ENCODE measurements around the gene TSHZ2.
"Not testable (repeated sequence)": the region's sequence is repeated elsewhere in the genome, so short reads cannot be mapped to it uniquely, and the experiment has no call there.

TSHZ2 gene

DNA sequence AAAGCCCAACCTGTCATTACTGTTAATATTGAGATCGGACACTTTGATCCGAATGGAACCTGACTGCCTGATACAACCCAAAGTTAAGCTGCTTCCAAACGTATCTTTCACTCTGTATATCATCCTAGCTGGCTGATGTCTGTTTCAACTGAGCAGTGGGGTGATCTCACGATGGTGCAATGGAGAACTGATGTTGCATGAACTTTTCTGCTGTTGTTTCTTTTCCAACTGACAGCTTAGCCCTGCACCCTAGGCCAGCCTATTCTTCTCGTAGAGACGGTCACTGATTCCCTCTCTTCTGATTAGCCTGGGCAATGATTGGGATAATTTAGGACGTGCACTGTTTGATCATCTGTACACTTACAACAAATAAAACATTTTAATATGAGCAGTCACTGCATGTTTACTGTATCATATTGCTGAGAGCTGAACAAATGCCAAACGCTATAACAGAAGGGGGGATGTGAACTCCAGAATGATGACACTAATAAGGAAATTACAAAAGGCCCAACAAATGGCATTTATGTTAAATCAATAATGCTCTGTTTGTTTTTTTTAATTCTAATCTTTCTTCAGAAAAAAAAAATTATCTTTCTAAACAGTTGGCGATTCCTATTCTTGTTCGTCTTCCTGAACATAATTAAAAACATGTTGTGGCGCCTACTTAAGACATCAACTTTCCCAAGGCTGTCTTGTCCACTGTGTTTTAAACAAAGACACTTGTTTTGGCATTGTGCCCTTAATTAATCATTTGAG, 436.7 kb downstream of the TSHZ2 start:
- H3K4me1 ChIP-seq (ENCODE audit: insufficient read depth, insufficient read length), result peaks cover 9% of the 10 kb centered on the region
- H3K36me3 ChIP-seq (ENCODE audit: insufficient read depth, insufficient read length, low read length), result no peaks in the 10 kb centered on the region
- no peak overlapping the region for H3K4me3 ChIP-seq (ENCODE audit: insufficient read length, low read depth)
- H3K9me3 ChIP-seq (ENCODE audit: insufficient read depth, low read length), result no peaks in the 10 kb centered on the region
- DNase-seq (ENCODE audit: low read depth, low spot score), result no peak
- no peak overlapping the region for H3K9ac ChIP-seq (ENCODE audit: insufficient read length, low read depth)
- peaks cover 6% of the 10 kb centered on the region for H3K27me3 ChIP-seq (ENCODE audit: insufficient read depth, insufficient read length)
- TF ChIP-seq YY1 (IDR thresholded peaks at IDR 0.05; ENCODE audit: insufficient read depth, insufficient read length) (no peak), SUZ12 (IDR thresholded peaks at IDR 0.05; ENCODE audit: extremely low read depth, insufficient read depth, insufficient read length) (no peak), ZNF274 (IDR thresholded peaks at IDR 0.05; ENCODE audit: low read depth, low read length) (no peak)

DNA sequence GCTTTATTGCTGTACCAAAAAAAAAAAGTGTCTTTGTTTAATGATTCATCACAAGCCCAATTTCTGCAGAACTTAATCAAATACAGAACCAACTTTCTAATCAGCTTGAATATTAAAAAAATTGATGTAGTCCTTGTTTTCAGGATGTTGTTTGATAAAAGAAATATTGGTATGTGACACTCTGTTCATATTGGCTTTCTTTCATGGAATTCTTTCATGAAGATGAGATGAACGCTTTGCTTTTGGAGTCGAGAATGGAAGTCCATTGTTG, 437.2 kb downstream of the TSHZ2 start:
- peaks cover 9% of the 10 kb centered on the region for H3K4me1 ChIP-seq (ENCODE audit: insufficient read depth, insufficient read length)
- H3K4me3 ChIP-seq (ENCODE audit: insufficient read length, low read depth), result no peak overlapping the region
- TF ChIP-seq SUZ12 (IDR thresholded peaks at IDR 0.05; ENCODE audit: extremely low read depth, insufficient read depth, insufficient read length) (no peak), YY1 (IDR thresholded peaks at IDR 0.05; ENCODE audit: insufficient read depth, insufficient read length) (no peak), ZNF274 (IDR thresholded peaks at IDR 0.05; ENCODE audit: low read depth, low read length) (no peak)
- no peak for DNase-seq (ENCODE audit: low read depth, low spot score)
- H3K9ac ChIP-seq (ENCODE audit: insufficient read length, low read depth), result no peak overlapping the region
- no peaks in the 10 kb centered on the region for H3K9me3 ChIP-seq (ENCODE audit: insufficient read depth, low read length)
- peaks cover 6% of the 10 kb centered on the region for H3K27me3 ChIP-seq (ENCODE audit: insufficient read depth, insufficient read length)
- no peaks in the 10 kb centered on the region for H3K36me3 ChIP-seq (ENCODE audit: insufficient read depth, insufficient read length, low read length)

DNA sequence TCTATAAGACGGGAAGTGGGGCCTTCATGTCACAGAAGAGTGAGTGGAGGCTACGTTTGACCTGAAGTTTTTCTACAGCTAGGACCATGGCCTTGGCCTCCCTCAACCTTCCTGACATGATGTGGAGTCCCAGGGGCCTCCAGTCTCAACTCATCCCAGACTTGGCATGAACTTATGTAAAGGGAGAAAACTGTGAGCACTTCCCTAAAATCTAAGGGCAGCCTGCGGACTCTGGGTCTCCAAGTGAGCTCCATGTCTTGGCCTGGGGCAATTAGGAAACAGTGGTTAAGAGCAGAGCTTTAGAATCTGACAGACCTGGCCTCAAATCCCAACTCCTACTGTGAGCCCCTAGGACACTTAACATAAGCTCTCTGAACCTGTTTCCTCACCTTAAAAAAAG, 439.0 kb downstream of the TSHZ2 start:
- peaks cover 6% of the 10 kb centered on the region for H3K27me3 ChIP-seq (ENCODE audit: insufficient read depth, insufficient read length)
- no peak for TF ChIP-seq YY1 (IDR thresholded peaks at IDR 0.05; ENCODE audit: insufficient read depth, insufficient read length)
- no peaks in the 10 kb centered on the region for H3K36me3 ChIP-seq (ENCODE audit: insufficient read depth, insufficient read length, low read length)
- H3K9ac ChIP-seq (ENCODE audit: insufficient read length, low read depth), result no peak overlapping the region
- H3K4me3 ChIP-seq (ENCODE audit: insufficient read length, low read depth), result no peak overlapping the region
- no peaks in the 10 kb centered on the region for H3K9me3 ChIP-seq (ENCODE audit: insufficient read depth, low read length)
- DNase-seq (ENCODE audit: low read depth, low spot score), result no peak
- H3K4me1 ChIP-seq (ENCODE audit: insufficient read depth, insufficient read length), result peaks cover 9% of the 10 kb centered on the region

DNA sequence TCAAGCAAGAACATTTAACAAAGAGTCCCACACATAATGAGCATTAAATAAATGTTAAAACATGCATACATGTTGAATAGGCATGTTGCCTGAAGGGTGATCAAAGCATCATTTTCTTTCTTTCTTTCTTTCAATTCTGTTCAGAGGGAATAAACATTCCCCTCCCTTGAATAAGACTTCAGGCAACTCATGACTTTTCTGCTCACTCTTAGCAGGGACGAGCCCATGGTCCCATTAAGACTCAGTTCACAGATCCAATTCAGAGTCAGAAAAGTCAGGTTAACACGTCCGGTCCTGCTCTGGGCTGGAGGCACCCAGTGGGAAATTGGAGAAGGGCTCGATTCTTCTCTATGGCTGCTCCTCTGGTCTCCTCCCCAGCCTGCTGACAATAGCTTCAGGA, 439.7 kb downstream of the TSHZ2 start:
- Histone ChIP-seq H3K4me1 (ENCODE audit: insufficient read depth, insufficient read length) (peaks cover 9% of the 10 kb centered on the region), H3K9me3 (ENCODE audit: insufficient read depth, low read length) (no peaks in the 10 kb centered on the region), H3K9ac (ENCODE audit: insufficient read length, low read depth) (no peak overlapping the region), H3K27me3 (ENCODE audit: insufficient read depth, insufficient read length) (peaks cover 6% of the 10 kb centered on the region), H3K36me3 (ENCODE audit: insufficient read depth, insufficient read length, low read length) (no peaks in the 10 kb centered on the region), H3K4me3 (ENCODE audit: insufficient read length, low read depth) (no peak overlapping the region)
- no peak for DNase-seq (ENCODE audit: low read depth, low spot score)
- TF ChIP-seq ZNF274 (IDR thresholded peaks at IDR 0.05; ENCODE audit: low read depth, low read length) (no peak), SUZ12 (IDR thresholded peaks at IDR 0.05; ENCODE audit: extremely low read depth, insufficient read depth, insufficient read length) (no peak), YY1 (IDR thresholded peaks at IDR 0.05; ENCODE audit: insufficient read depth, insufficient read length) (no peak)

DNA sequence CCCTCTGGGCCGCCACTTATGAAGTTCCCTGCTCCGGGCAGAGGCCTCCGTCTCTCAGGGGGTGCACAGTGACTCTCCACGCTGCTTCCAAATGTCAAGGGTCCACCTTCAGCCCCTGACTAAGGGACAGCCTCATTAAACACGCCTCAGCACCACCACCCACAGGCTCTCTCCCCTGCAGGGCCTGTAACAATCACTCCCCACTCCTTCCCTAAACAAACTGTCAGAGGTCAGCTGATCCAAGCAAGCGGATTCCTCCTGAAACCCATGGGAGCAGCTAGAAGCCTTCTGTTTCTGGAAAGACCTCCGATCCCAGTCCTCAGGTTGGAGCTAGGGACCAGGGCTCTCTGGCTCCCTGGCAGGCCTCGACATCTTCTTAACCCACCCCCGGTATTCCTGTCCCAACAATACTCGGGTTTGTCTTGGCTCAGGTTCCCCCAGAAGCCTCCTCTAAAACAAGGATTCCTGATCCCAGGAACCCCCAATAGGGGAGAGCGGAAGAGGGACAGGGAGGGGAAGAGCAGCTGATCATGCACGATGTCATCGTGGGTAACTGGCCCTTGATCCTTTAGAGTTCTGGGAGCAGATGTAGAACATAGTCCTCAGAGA, 440.5 kb downstream of the TSHZ2 start:
- Histone ChIP-seq H3K36me3 (ENCODE audit: insufficient read depth, insufficient read length, low read length) (no peaks in the 10 kb centered on the region), H3K9ac (ENCODE audit: insufficient read length, low read depth) (no peak overlapping the region), H3K4me1 (ENCODE audit: insufficient read depth, insufficient read length) (peaks cover 9% of the 10 kb centered on the region), H3K9me3 (ENCODE audit: insufficient read depth, low read length) (no peaks in the 10 kb centered on the region), H3K27me3 (ENCODE audit: insufficient read depth, insufficient read length) (peaks cover 6% of the 10 kb centered on the region), H3K4me3 (ENCODE audit: insufficient read length, low read depth) (peak overlapping the region; percentile 0)
- TF ChIP-seq ZNF274 (IDR thresholded peaks at IDR 0.05; ENCODE audit: low read depth, low read length), result no peak
- no peak for DNase-seq (ENCODE audit: low read depth, low spot score)

DNA sequence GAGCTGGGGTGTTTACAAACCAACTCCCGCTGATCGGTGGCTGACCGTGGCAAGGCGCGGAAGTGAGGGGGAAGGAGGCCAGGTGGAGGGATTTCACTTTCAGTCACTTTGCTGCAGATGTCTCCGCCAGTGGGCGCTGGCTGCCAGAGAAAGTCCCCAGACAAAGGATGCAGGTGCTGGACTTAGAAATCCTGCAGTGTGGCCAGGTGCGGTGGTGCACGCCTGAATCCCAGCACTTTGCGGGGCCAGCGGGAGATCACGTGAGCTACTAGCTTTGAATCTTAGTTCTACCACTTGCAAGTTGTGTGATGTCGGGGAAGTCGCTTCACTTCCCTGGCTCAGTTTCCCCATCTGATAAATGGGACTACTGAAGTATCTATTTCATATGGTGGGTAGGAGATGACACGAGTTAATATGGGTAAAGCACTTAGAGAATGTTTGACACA, 441.1 kb downstream of the TSHZ2 start:
- Histone ChIP-seq H3K9me3 (ENCODE audit: insufficient read depth, low read length) (no peaks in the 10 kb centered on the region), H3K9ac (ENCODE audit: insufficient read length, low read depth) (no peak overlapping the region), H3K36me3 (ENCODE audit: insufficient read depth, insufficient read length, low read length) (no peaks in the 10 kb centered on the region), H3K4me3 (ENCODE audit: insufficient read length, low read depth) (peak overlapping the region; percentile 0), H3K4me1 (ENCODE audit: insufficient read depth, insufficient read length) (peaks cover 9% of the 10 kb centered on the region), H3K27me3 (ENCODE audit: insufficient read depth, insufficient read length) (peaks cover 6% of the 10 kb centered on the region)
- peak; percentile 42 for DNase-seq (ENCODE audit: low read depth, low spot score)
- TF ChIP-seq SUZ12 (IDR thresholded peaks at IDR 0.05; ENCODE audit: extremely low read depth, insufficient read depth, insufficient read length) (no peak), YY1 (IDR thresholded peaks at IDR 0.05; ENCODE audit: insufficient read depth, insufficient read length) (no peak), ZNF274 (IDR thresholded peaks at IDR 0.05; ENCODE audit: low read depth, low read length) (no peak)

DNA sequence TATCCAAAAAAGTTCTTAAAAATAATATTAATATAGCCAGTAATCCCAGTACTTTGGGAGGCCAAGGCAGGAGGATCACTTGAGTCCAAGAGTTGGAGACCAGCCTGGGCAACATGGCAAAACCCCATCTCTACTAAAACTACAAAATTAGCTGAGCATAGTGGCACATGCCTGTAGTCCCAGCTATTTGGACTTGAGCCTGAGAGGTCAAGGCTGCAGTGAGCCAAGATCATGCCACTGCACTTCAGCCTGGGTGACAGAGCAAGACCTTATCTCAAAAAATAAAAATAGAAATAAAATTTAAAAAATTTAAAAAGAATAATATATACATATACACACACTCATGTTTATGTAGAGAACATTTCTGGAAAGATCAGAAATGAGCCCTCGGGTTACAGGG, 441.7 kb downstream of the TSHZ2 start:
- DNase-seq (ENCODE audit: low read depth, low spot score); H3K9ac ChIP-seq (ENCODE audit: insufficient read length, low read depth); H3K36me3 ChIP-seq (ENCODE audit: insufficient read depth, insufficient read length, low read length); H3K9me3 ChIP-seq (ENCODE audit: insufficient read depth, low read length); H3K4me3 ChIP-seq (ENCODE audit: insufficient read length, low read depth); H3K27me3 ChIP-seq (ENCODE audit: insufficient read depth, insufficient read length); H3K4me1 ChIP-seq (ENCODE audit: insufficient read depth, insufficient read length): not testable (repeated sequence)

Measured in NT2/D1 (cell line).